A549 (cell line): ENCODE measurements around the gene OXLD1. TPM values are rescaled to one million over a fixed set of nuclear protein-coding genes. Genes with fewer than 3 reads are reported as not detected.

Experiments
- ATAC-seq, 2 experiments: fragments of 200-7000 bp in 1 of 2; fragments of >200 bp in 1 of 2; cut with Nextera tagmentation in 1 of 2; cut with Tn5 transposase in 1 of 2; 3 replicates each; pipeline versions ENCODE4 v1.8.0 to v1.9.1; 2018 to 2020; ENCODE audit warnings: mild to moderate bottlenecking in 1 of 2, moderate library complexity in 1 of 2
- CTCF ChIA-PET: fragments of 300-600 bp; sonication (Branson Sonifier 250); formaldehyde crosslinking; extraction: SDS; loops from one replicate; lab custom pipeline; 2021; ENCODE audit warnings: antibody characterized with exemption, inconsistent platforms; lab: Yijun Ruan, JAX
- POLR2A ChIA-PET: fragments of 350-600 bp; formaldehyde crosslinking; extraction: SDS; loops from one replicate; lab custom pipeline; 2021; ENCODE audit warnings: antibody characterized with exemption, inconsistent platforms; lab: Yijun Ruan, JAX
- DNase-seq, 2 experiments: peaks; one replicate each; pipeline versions ENCODE4 v3.0.0 to v3.0.0-alpha.2; 2011 to 2016; ENCODE audit warnings: low read depth in 1 of 2, low spot score in 1 of 2
- FAIRE-seq: peaks from 2 replicates; lab custom pipeline; 2011; peaks lifted over from hg19 to GRCh38; lab: Jason Lieb, UNC
- H3K27ac ChIP-seq, 2 experiments: fragments of >200 bp; sonication (Bioruptor Twin); formaldehyde crosslinking; 3 replicates each; pipeline ENCODE4 v1.5.1; 2016 to 2017
- H3K4me1 ChIP-seq: fragments of >200 bp; sonication (Bioruptor Twin); formaldehyde crosslinking; 3 replicates; pipeline ENCODE4 v1.6.1; 2016
- H3K4me2 ChIP-seq: fragments of >200 bp; sonication (Bioruptor Twin); formaldehyde crosslinking; 3 replicates; pipeline ENCODE4 v1.6.1; 2016
- H3K4me3 ChIP-seq: fragments of >200 bp; sonication (Bioruptor Twin); formaldehyde crosslinking; 3 replicates; pipeline ENCODE4 v1.5.1; 2016
- H3K9me3 ChIP-seq: fragments of >200 bp; sonication (Bioruptor Twin); formaldehyde crosslinking; 3 replicates; pipeline ENCODE4 v1.6.1; 2016
- CBX2 ChIP-seq: fragments of 200-600 bp; sonication (generic); IDR thresholded peaks from 2 replicates; pipeline ENCODE4 v1.6.1; 2016; ENCODE audit warnings: low read depth, mild to moderate bottlenecking, borderline replicate concordance
- CEBPB ChIP-seq, 2 experiments: fragments of >200 bp in 1 of 2; sonication (Bioruptor Twin) in 1 of 2; formaldehyde crosslinking in 1 of 2; IDR thresholded peaks; 2 replicates each; pipeline ENCODE4 v1.6.1; 2012 to 2016
- CHD4 ChIP-seq: fragments of 200-600 bp; sonication (generic); IDR thresholded peaks from 2 replicates; pipeline ENCODE4 v1.6.1; 2016; ENCODE audit warnings: antibody characterized with exemption, mild to moderate bottlenecking, borderline replicate concordance
- EHMT2 ChIP-seq: fragments of 200-600 bp; sonication (generic); IDR thresholded peaks from 2 replicates; pipeline ENCODE4 v1.6.1; 2016; ENCODE audit warnings: antibody characterized with exemption, low read depth, mild to moderate bottlenecking, moderate library complexity
- FOSL2 ChIP-seq, 2 experiments: fragments of 450-650 bp in 1 of 2; fragments of >200 bp in 1 of 2; sonication (Bioruptor Twin) in 1 of 2; formaldehyde crosslinking; IDR thresholded peaks; 2 replicates each; pipeline versions ENCODE4 v1.5.0 to v1.6.1; 2016 to 2020; ENCODE audit warnings: mild to moderate bottlenecking in 1 of 2, moderate library complexity in 1 of 2
- GATA3 ChIP-seq: IDR thresholded peaks from 2 replicates; pipeline ENCODE4 v1.6.1; 2012; ENCODE audit warnings: borderline replicate concordance
- HES2 ChIP-seq: fragments of >200 bp; sonication (Bioruptor Twin); formaldehyde crosslinking; IDR thresholded peaks from 2 replicates; pipeline ENCODE4 v1.6.1; 2016
- HOXB5 ChIP-seq: fragments of 250-450 bp; sonication (Bioruptor Pico); IDR thresholded peaks from 2 replicates; pipeline ENCODE4 v1.5.0; 2020; ENCODE audit warnings: mild to moderate bottlenecking, moderate library complexity
- JUN ChIP-seq, 2 experiments: fragments of >200 bp; sonication (Bioruptor Twin); formaldehyde crosslinking; IDR thresholded peaks; 2 replicates in 1 of 2; 3 replicates in 1 of 2; pipeline ENCODE4 v1.6.1; 2016 to 2017
- MAFK ChIP-seq: fragments of 450-650 bp; IDR thresholded peaks from 2 replicates; pipeline ENCODE4 v1.6.1; 2014; ENCODE audit not compliant: partially characterized antibody
- MYC ChIP-seq: IDR thresholded peaks from 2 replicates; pipeline ENCODE4 v1.6.1; 2012; ENCODE audit warnings: mild to moderate bottlenecking, inconsistent platforms, low read length, improper control_type of control experiment, borderline replicate concordance
- NFE2L2 ChIP-seq: fragments of 150-350 bp; conservative IDR thresholded peaks from 2 replicates; pipeline ENCODE4 v1.6.1; 2014; ENCODE audit warnings: low read length
- NR3C1 ChIP-seq: fragments of >200 bp; sonication (Bioruptor Twin); formaldehyde crosslinking; IDR thresholded peaks from 3 replicates; pipeline ENCODE4 v1.6.1; 2017
- PHF8 ChIP-seq: fragments of 200-600 bp; sonication (generic); IDR thresholded peaks from 2 replicates; pipeline ENCODE4 v1.6.1; 2016; ENCODE audit warnings: low read depth, mild to moderate bottlenecking, antibody characterized with exemption, moderate library complexity, borderline replicate concordance
- POLR2A ChIP-seq: IDR thresholded peaks from 2 replicates; pipeline ENCODE4 v1.6.1; 2012; ENCODE audit warnings: mild to moderate bottlenecking, low read length
- POLR2AphosphoS2 ChIP-seq: conservative IDR thresholded peaks from 2 replicates; pipeline ENCODE4 v1.6.1; 2012; ENCODE audit warnings: low read length, improper control_type of control experiment, inconsistent platforms
- RARB ChIP-seq: fragments of 250-450 bp; sonication (Bioruptor Pico); IDR thresholded peaks from 2 replicates; pipeline ENCODE4 v1.8.0; 2021; ENCODE audit warnings: mild to moderate bottlenecking, moderate library complexity
- RCOR1 ChIP-seq: fragments of 150-350 bp; IDR thresholded peaks from 2 replicates; pipeline ENCODE4 v1.6.1; 2014; ENCODE audit warnings: antibody characterized with exemption, low read length, low read depth
- RFX5 ChIP-seq: fragments of 450-650 bp; IDR thresholded peaks from 2 replicates; pipeline ENCODE4 v1.7.1; 2014; ENCODE audit warnings: antibody characterized with exemption, mild to moderate bottlenecking, moderate library complexity
- TFCP2L1 ChIP-seq: fragments of 250-450 bp; sonication (Bioruptor Pico); IDR thresholded peaks from 2 replicates; pipeline ENCODE4 v1.5.0; 2021; ENCODE audit warnings: mild to moderate bottlenecking
- TP53 ChIP-seq: fragments of 250-450 bp; sonication (Bioruptor Pico); IDR thresholded peaks from 2 replicates; pipeline ENCODE4 v1.5.0; 2021; ENCODE audit warnings: mild to moderate bottlenecking, moderate library complexity
- ZC3H11A ChIP-seq: fragments of 450-650 bp; IDR thresholded peaks from 2 replicates; pipeline ENCODE4 v1.6.1; 2014; ENCODE audit warnings: antibody characterized with exemption, mild to moderate bottlenecking
- ZFP36 ChIP-seq: fragments of 450-650 bp; IDR thresholded peaks from 2 replicates; pipeline ENCODE4 v1.6.1; 2014; ENCODE audit warnings: borderline replicate concordance; ENCODE audit not compliant: partially characterized antibody
- WGBS: methylation state at CpG from one replicate; pipeline ENCODE4 v1.1.6; 2017; ENCODE audit errors: missing lambda C conversion rate; 5-methylcytosine and 5-hydroxymethylcytosine counted together
- polyA plus RNA-seq, 4 experiments: library from polyadenylated mRNA; depleted of rRNA in 3 of 4; stranded (reverse); fragments of >200 nt; fragmentation: RNase III in 1 of 4; extraction: RNeasy Plus Mini Kit Qiagen cat#74134 plus additional on column Dnase treatment in 1 of 4; gene quantifications; 2 replicates in 3 of 4; 3 replicates in 1 of 4; pipeline ENCODE4 v1.2.3, GENCODE V29; 2011 to 2017
- TF ChIP-seq, protein P1 (sequence below): fragments of 250-450 bp; sonication (Bioruptor Pico); IDR thresholded peaks from 2 replicates; pipeline ENCODE4 v1.5.0; 2020; ENCODE audit warnings: low read depth, mild to moderate bottlenecking, moderate library complexity
- TF ChIP-seq, protein P2 (sequence below): fragments of 200-600 bp; sonication (generic); IDR thresholded peaks from 2 replicates; pipeline ENCODE4 v1.6.1; 2016; ENCODE audit warnings: antibody characterized with exemption, mild to moderate bottlenecking, moderate library complexity

OXLD1 gene
- polyA plus RNA-seq, 2 of the 4 experiments (the other 2 are of a cell fraction) = 38.7 to 47.1 TPM

GRCh38 chr17:81708739-81709185, 42.4 kb upstream of the OXLD1 start:
- no peak for DNase-seq
- no peak overlapping the region for H3K4me3 ChIP-seq
- ChIA-PET CTCF (interaction anchor here (1.1 to 1.9 kb wide), 6 partner anchors 13 to 216 kb away, joined by 3 to 7 read pairs (median 4); partner anchors contain the start of genes ARL16 and HGS), POLR2A (interaction anchor here (1.1 kb wide), 1 partner anchor 25 kb away, joined by 3 read pairs; the partner anchor contains the start of genes ARL16 and HGS)
- TF ChIP-seq CEBPB (IDR thresholded peaks at IDR 0.05) (no peak), FOSL2 (IDR thresholded peaks at IDR 0.05) (no peak), FOSL2 (CRISPR knock-in tag; IDR thresholded peaks at IDR 0.05) (no peak), POLR2A (no peak), RFX5 (no peak), NR3C1 (no peak), HOXB5 (no peak), GATA3 (no peak), PHF8 (no peak), CHD4 (no peak), MAFK (no peak), TFCP2L1 (CRISPR knock-in tag) (no peak), CBX2 (no peak)
- ATAC-seq = no peak
- no peak for FAIRE-seq
- no peak overlapping the region for H3K4me2 ChIP-seq
- H3K4me1 ChIP-seq = peaks cover 22% of the 10 kb centered on the region
- WGBS = 94% methylated on average over 17 of the region's 17 CpGs
- H3K9me3 ChIP-seq = no peaks in the 10 kb centered on the region
- H3K27ac ChIP-seq = no peak overlapping the region

GRCh38 chr17:81707725-81708646, 41.6 kb upstream of the OXLD1 start:
- no peak overlapping the region for H3K27ac ChIP-seq
- no peak overlapping the region for H3K4me2 ChIP-seq
- POLR2A ChIA-PET = interaction anchor here (1.1 kb wide), 1 partner anchor 24 kb away, joined by 3 read pairs; the partner anchor contains the start of genes ARL16 and HGS
- 91% methylated on average over 23 of the region's 25 CpGs for WGBS
- H3K4me3 ChIP-seq = no peak overlapping the region
- H3K4me1 ChIP-seq = peaks cover 15% of the 10 kb centered on the region
- CTCF ChIA-PET = interaction anchor here (1.1 to 1.9 kb wide), 5 partner anchors 13 to 217 kb away, joined by 3 to 5 read pairs (median 3); no protein-coding TSS in a partner anchor
- DNase-seq (no peak), ATAC-seq (no peak), FAIRE-seq (no peak)
- no peaks in the 10 kb centered on the region for H3K9me3 ChIP-seq
- TF ChIP-seq POLR2AphosphoS2 (no peak; the same call in 1 of the 2 replicates), RCOR1 (no peak), RARB (CRISPR knock-in tag) (no peak), JUN (IDR thresholded peaks at IDR 0.05) (0 out of 5 replicates have a peak, but pooled peaks of 1 of the 2 experiments have one; percentile 26)

- no peak overlapping the region for H3K4me3 ChIP-seq
- CTCF ChIA-PET = interaction anchor here (0.7 to 1.4 kb wide), 7 partner anchors 12 to 28 kb away, joined by 3 to 5 read pairs (median 3); partner anchors contain the start of genes ARL16 and HGS
- POLR2A ChIA-PET = no interaction called here
- no peak overlapping the region for H3K27ac ChIP-seq
- no peak overlapping the region for H3K4me2 ChIP-seq
- no peaks in the 10 kb centered on the region for H3K9me3 ChIP-seq
- WGBS = 94% methylated on average over 53 of the region's 54 CpGs
- no peak for ATAC-seq
- no peak for DNase-seq
- FAIRE-seq = no peak
- H3K4me1 ChIP-seq = peaks cover 15% of the 10 kb centered on the region
- TF ChIP-seq ZFP36 = no peak
- TF ChIP-seq MYC = no peak
- TF ChIP-seq ZC3H11A = no peak
- TF ChIP-seq, protein P1, sequence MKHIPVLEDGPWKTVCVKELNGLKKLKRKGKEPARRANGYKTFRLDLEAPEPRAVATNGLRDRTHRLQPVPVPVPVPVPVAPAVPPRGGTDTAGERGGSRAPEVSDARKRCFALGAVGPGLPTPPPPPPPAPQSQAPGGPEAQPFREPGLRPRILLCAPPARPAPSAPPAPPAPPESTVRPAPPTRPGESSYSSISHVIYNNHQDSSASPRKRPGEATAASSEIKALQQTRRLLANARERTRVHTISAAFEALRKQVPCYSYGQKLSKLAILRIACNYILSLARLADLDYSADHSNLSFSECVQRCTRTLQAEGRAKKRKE (CRISPR knock-in tag) = no peak
- no peak for TF ChIP-seq CHD4
- no peak for TF ChIP-seq TP53 (CRISPR knock-in tag)
- TF ChIP-seq, protein P2, sequence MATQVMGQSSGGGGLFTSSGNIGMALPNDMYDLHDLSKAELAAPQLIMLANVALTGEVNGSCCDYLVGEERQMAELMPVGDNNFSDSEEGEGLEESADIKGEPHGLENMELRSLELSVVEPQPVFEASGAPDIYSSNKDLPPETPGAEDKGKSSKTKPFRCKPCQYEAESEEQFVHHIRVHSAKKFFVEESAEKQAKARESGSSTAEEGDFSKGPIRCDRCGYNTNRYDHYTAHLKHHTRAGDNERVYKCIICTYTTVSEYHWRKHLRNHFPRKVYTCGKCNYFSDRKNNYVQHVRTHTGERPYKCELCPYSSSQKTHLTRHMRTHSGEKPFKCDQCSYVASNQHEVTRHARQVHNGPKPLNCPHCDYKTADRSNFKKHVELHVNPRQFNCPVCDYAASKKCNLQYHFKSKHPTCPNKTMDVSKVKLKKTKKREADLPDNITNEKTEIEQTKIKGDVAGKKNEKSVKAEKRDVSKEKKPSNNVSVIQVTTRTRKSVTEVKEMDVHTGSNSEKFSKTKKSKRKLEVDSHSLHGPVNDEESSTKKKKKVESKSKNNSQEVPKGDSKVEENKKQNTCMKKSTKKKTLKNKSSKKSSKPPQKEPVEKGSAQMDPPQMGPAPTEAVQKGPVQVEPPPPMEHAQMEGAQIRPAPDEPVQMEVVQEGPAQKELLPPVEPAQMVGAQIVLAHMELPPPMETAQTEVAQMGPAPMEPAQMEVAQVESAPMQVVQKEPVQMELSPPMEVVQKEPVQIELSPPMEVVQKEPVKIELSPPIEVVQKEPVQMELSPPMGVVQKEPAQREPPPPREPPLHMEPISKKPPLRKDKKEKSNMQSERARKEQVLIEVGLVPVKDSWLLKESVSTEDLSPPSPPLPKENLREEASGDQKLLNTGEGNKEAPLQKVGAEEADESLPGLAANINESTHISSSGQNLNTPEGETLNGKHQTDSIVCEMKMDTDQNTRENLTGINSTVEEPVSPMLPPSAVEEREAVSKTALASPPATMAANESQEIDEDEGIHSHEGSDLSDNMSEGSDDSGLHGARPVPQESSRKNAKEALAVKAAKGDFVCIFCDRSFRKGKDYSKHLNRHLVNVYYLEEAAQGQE = no peak
- TF ChIP-seq NFE2L2 = no peak
- no peak for TF ChIP-seq RCOR1
- no peak for TF ChIP-seq NR3C1
- TF ChIP-seq PHF8 = no peak
- TF ChIP-seq HES2 = no peak
- TF ChIP-seq EHMT2 = no peak
Measured at GRCh38 chr17:81706757-81707624, 40.6 kb upstream of the OXLD1 start.
